ENCODE results near the gene WASHC3. TPM values are rescaled to one million over a fixed set of nuclear protein-coding genes. Genes with fewer than 3 reads are reported as not detected.

WASHC3 gene
- total and polyA plus RNA-seq, 8 donors: 48.7 to 222 (median 55.3) TPM; not detected in 1

GRCh38 chr12:101963697-101964096, 98.1 kb downstream of the WASHC3 start:
- peaks cover 0 to 8% (median 5%) of the 10 kb centered on the region in 4 donors for H3K9me3 ChIP-seq
- DNase-seq: peak; percentile 22 to 42
- intact Hi-C loops (cut with DNase I; ENCODE audit: low total_unique reads): no loop called here
- no peaks in the 10 kb centered on the region for H3K4me1 ChIP-seq
- no peak overlapping the region for H3K4me3 ChIP-seq
- TF ChIP-seq POLR2A (IDR thresholded peaks at IDR 0.05) (no peak), POLR2AphosphoS5 (IDR thresholded peaks at IDR 0.05) (no peak), EP300 (IDR thresholded peaks at IDR 0.05) (no peak)
- TF ChIP-seq, protein P1, sequence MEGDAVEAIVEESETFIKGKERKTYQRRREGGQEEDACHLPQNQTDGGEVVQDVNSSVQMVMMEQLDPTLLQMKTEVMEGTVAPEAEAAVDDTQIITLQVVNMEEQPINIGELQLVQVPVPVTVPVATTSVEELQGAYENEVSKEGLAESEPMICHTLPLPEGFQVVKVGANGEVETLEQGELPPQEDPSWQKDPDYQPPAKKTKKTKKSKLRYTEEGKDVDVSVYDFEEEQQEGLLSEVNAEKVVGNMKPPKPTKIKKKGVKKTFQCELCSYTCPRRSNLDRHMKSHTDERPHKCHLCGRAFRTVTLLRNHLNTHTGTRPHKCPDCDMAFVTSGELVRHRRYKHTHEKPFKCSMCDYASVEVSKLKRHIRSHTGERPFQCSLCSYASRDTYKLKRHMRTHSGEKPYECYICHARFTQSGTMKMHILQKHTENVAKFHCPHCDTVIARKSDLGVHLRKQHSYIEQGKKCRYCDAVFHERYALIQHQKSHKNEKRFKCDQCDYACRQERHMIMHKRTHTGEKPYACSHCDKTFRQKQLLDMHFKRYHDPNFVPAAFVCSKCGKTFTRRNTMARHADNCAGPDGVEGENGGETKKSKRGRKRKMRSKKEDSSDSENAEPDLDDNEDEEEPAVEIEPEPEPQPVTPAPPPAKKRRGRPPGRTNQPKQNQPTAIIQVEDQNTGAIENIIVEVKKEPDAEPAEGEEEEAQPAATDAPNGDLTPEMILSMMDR (IDR thresholded peaks at IDR 0.05): no peak
- H3K36me3 ChIP-seq: no peaks in the 10 kb centered on the region
- H3K27me3 ChIP-seq: no peaks in the 10 kb centered on the region
- 3 to 23% (median 13%) methylated on average over 1 of the region's 1 CpG for WGBS, 5 donors
- no peak overlapping the region for H3K27ac ChIP-seq

Other genes with a start within 250 kb of the WASHC3 start
- gene GNPTAB, start 231.0 kb downstream of the WASHC3 start, total RNA-seq: 10 to 100 TPM; 15.8 to 63.2 (median 42.0) TPM
- gene GNPTAB, start 231.0 kb downstream of the WASHC3 start, polyA plus RNA-seq: 10 to 100 TPM in 2 of 3 donors, 1 to 10 TPM in 1; 8.9 to 12.6 (median 11.5) TPM
- gene DRAM1, start 184.4 kb downstream of the WASHC3 start, total RNA-seq: 10 to 100 TPM in 3 of 5 donors, 1 to 10 TPM in 1, under 1 TPM in 1; 0.89 to 71.8 (median 16.5) TPM
- 10 to 100 TPM in 2 of 3 donors, 1 to 10 TPM in 1; 8.2 to 16.3 (median 10.8) TPM for gene DRAM1, start 184.4 kb downstream of the WASHC3 start, polyA plus RNA-seq
- gene NUP37, start 58.1 kb upstream of the WASHC3 start, total RNA-seq: 10 to 100 TPM in 4 of 5 donors, 1 to 10 TPM in 1; 7.8 to 76.4 (median 12.6) TPM
- 10 to 100 TPM; 15.0 to 19.3 (median 16.2) TPM for gene NUP37, start 58.1 kb upstream of the WASHC3 start, polyA plus RNA-seq
- gene PARPBP, start 58.2 kb upstream of the WASHC3 start, total RNA-seq: 10 to 100 TPM in 1 of 5 donors, 1 to 10 TPM in 3, not detected in 1; 1.4 to 10.5 (median 2.4) TPM
- gene PARPBP, start 58.2 kb upstream of the WASHC3 start, polyA plus RNA-seq: 1 to 10 TPM; 1.8 to 4.9 (median 2.5) TPM
- gene PMCH, start 135.8 kb upstream of the WASHC3 start, total RNA-seq: not detected
- not detected for gene PMCH, start 135.8 kb upstream of the WASHC3 start, polyA plus RNA-seq

Data from stomach (tissue), 9 donors.